Heart right ventricle (tissue), 16 donors: ENCODE measurements around the gene EFR3B. TPM values are rescaled to one million over a fixed set of nuclear protein-coding genes. Genes with fewer than 3 reads are reported as not detected.

ENCODE experiments used
- ATAC-seq, 8 donors: fragments of 200-7000 bp; cut with Tn5 transposase; one replicate each; pipeline ENCODE4 v1.9.1; 2020; ENCODE audit warnings: mild to moderate bottlenecking in 8 of 8, moderate library complexity in 8 of 8, moderate number of reproducible peaks in 1 of 8
- DNase-seq, 2 donors: peaks; one replicate each; pipeline ENCODE4 v3.0.0-alpha.2; 2020
- H3K27ac ChIP-seq, 10 donors: fragments of 200-600 bp; sonication (generic) in 2 of 10; one replicate each; pipeline versions ENCODE4 v1.5.0 to v1.8.0; 2020 to 2022; ENCODE audit warnings: mild to moderate bottlenecking in 3 of 10
- H3K27me3 ChIP-seq, 7 donors: fragments of 200-600 bp; one replicate each; pipeline ENCODE4 v1.8.0; 2021 to 2022; ENCODE audit warnings: mild to moderate bottlenecking in 2 of 7
- H3K36me3 ChIP-seq, 9 donors: fragments of 200-600 bp; sonication (generic) in 1 of 9; one replicate each; pipeline versions ENCODE4 v1.5.0 to v1.8.0; 2020 to 2022; ENCODE audit warnings: mild to moderate bottlenecking in 2 of 9
- H3K4me1 ChIP-seq, 9 donors: fragments of 200-600 bp; sonication (generic) in 1 of 9; one replicate each; pipeline versions ENCODE4 v1.5.0 to v1.8.0; 2020 to 2022; ENCODE audit warnings: mild to moderate bottlenecking in 4 of 9
- H3K4me3 ChIP-seq, 10 donors: fragments of 200-600 bp; sonication (generic) in 2 of 10; one replicate each; pipeline versions ENCODE4 v1.5.0 to v1.8.0; 2020 to 2022; ENCODE audit warnings: mild to moderate bottlenecking in 7 of 10, moderate library complexity in 2 of 10
- H3K9me3 ChIP-seq, 11 donors: fragments of 200-600 bp in 10 of 11; sonication (generic) in 2 of 11; one replicate each; pipeline versions ENCODE4 v1.5.0 to v1.8.0; 2013 to 2022; ENCODE audit warnings: mild to moderate bottlenecking in 2 of 11, control low read depth in 1 of 11, moderate library complexity in 1 of 11
- CTCF ChIP-seq, 9 donors: fragments of 200-600 bp; sonication (generic) in 2 of 9; IDR thresholded peaks; one replicate each; pipeline versions ENCODE4 v1.5.0 to v1.8.0; 2021 to 2022; ENCODE audit warnings: antibody characterized with exemption in 9 of 9, mild to moderate bottlenecking in 5 of 9, moderate library complexity in 1 of 9
- WGBS, 2 donors: extraction: QIAGEN DNeasy Blood & Tissue Kit; methylation state at CpG; one replicate each; pipeline ENCODE4 v1.1.7; 2013; ENCODE audit warnings: inconsistent platforms in 1 of 2; 5-methylcytosine and 5-hydroxymethylcytosine counted together
- intact Hi-C, 10 donors: fragments of 100-400 bp; cut with DNase I; formaldehyde crosslinking; loops; one replicate each; pipeline versions ENCODE4 v1.11.1 to v1.14.2; 2022
- polyA plus RNA-seq, 2 donors: library from polyadenylated mRNA; stranded (reverse); fragments of 200-250 nt; gene quantifications; one replicate each; pipeline ENCODE4 v1.2.3, GENCODE V29; 2013
- total RNA-seq, 10 donors: library from RNA; stranded (reverse); fragmentation: NEBNext Ultra II Directional in 3 of 10; extraction: Animal tissue kit (Norgen Biotek cat#: 25700) in 3 of 10; gene quantifications; one replicate each; pipeline versions ENCODE4 v1.2.1 to v1.2.4, GENCODE V29; 2021 to 2023
- donor health status: Arrhythmogenic right ventricular cardiomyopathy.
- donor health status: ischemic (EF 13 %, LVEDD 7.1; RV severe dilation, severe dysfunction).
- donor health status: healthy with polysubstance abuse.
- donor health status: DM: no; HTN: yes; CAD: no.
- donor health status: DM: no; HTN: no; CAD: no.
- donor health status: ischemic (EF 25% LVEDD 6.9; RV normal size, moderate dysfunction).
- donor health status: ischemic (EF 25% LVEDD 5.7; RV mildly dilated, moderate dysfunction).
- donor health status: healthy.
- donor health status: DM: yes; HTN: yes; CAD: no.
- donor health status: Ischemic cardiomyopathy.
- donor health status: ischemic (EF 35%, LVEDD 5.7; RV mildly dilated, moderate dysfunction).
- donor health status: nonischemic (EF 11% LVEDD 7.7; RV severe dilation, severe dysfunction).
- donor health status: DM: yes; HTN: yes; CAD: no.
- donor health status: PGD.
- donor health status: ischemic (EF 29% LVEDD 5.4; RV normal size, mild dysfunction).
- donor health status: nonischemic (EF 23%, LVEDD 6.1; RV moderate dilation, normal function).

Gene EFR3B
- total and polyA plus RNA-seq, 12 donors: 0.62 to 15.2 (median 7.0) TPM

GRCh38 chr2:25072606-25073005 lies 30.7 kb downstream of the EFR3B start:
- TF ChIP-seq CTCF (IDR thresholded peaks at IDR 0.05): no peak
- no peak overlapping the region for H3K4me3 ChIP-seq
- DNase-seq: no peak
- intact Hi-C loops: no loop called here
- no peaks in the 10 kb centered on the region for H3K27me3 ChIP-seq
- WGBS, 2 donors: 64% methylated on average over 1 of the region's 1 CpG
- no peak for ATAC-seq
- H3K27ac ChIP-seq: no peak overlapping the region
- H3K4me1 ChIP-seq: peaks cover 0 to 26% (median 13%) of the 10 kb centered on the region in 9 donors
- no peaks in the 10 kb centered on the region for H3K9me3 ChIP-seq
- H3K36me3 ChIP-seq: no peaks in the 10 kb centered on the region

- Histone ChIP-seq H3K27ac (no peak overlapping the region), H3K27me3 (no peaks in the 10 kb centered on the region), H3K4me3 (no peak overlapping the region), H3K9me3 (no peaks in the 10 kb centered on the region), H3K36me3 (no peaks in the 10 kb centered on the region), H3K4me1 (peaks cover 0 to 31% (median 17%) of the 10 kb centered on the region in 9 donors)
- WGBS, 2 donors: 87 to 89% methylated on average over 5 of the region's 5 CpGs
- ATAC-seq: no peak
- intact Hi-C loops: no loop called here
- no peak for TF ChIP-seq CTCF (IDR thresholded peaks at IDR 0.05)
- DNase-seq: no peak
Observed at GRCh38 chr2:25073025-25073424, 31.1 kb downstream of the EFR3B start.

- no peak overlapping the region for H3K27ac ChIP-seq
- no peak for TF ChIP-seq CTCF (IDR thresholded peaks at IDR 0.05)
- intact Hi-C loops: no loop called here
- no peaks in the 10 kb centered on the region for H3K36me3 ChIP-seq
- no peak for ATAC-seq
- no peaks in the 10 kb centered on the region for H3K27me3 ChIP-seq
- H3K9me3 ChIP-seq: no peaks in the 10 kb centered on the region
- peaks cover 0 to 40% (median 26%) of the 10 kb centered on the region in 9 donors for H3K4me1 ChIP-seq
- 93% methylated on average over 4 of the region's 4 CpGs for WGBS, 2 donors
- DNase-seq: no peak
- H3K4me3 ChIP-seq: no peak overlapping the region
Observed at GRCh38 chr2:25073914-25074313, 32.0 kb downstream of the EFR3B start.

GRCh38 chr2:25074826-25075225 lies 33.0 kb downstream of the EFR3B start:
- H3K36me3 ChIP-seq: no peaks in the 10 kb centered on the region
- peaks cover 0 to 45% (median 30%) of the 10 kb centered on the region in 9 donors for H3K4me1 ChIP-seq
- H3K27me3 ChIP-seq: no peaks in the 10 kb centered on the region
- no peak for TF ChIP-seq CTCF (IDR thresholded peaks at IDR 0.05)
- 97 to 98% methylated on average over 3 of the region's 3 CpGs for WGBS, 2 donors
- no peak for DNase-seq
- no peak overlapping the region for H3K27ac ChIP-seq
- no peak for ATAC-seq
- H3K9me3 ChIP-seq: no peaks in the 10 kb centered on the region
- no peak overlapping the region for H3K4me3 ChIP-seq
- intact Hi-C loops: loop anchor here in 1 of 10 donors (5.0 kb wide), 1 partner anchor 33 kb away; the partner anchor contains the start of gene EFR3B
